ENCODE measurements around the gene GPR37. TPM values are rescaled to one million over a fixed set of nuclear protein-coding genes. Genes with fewer than 3 reads are reported as not detected.

Gene GPR37, protein sequence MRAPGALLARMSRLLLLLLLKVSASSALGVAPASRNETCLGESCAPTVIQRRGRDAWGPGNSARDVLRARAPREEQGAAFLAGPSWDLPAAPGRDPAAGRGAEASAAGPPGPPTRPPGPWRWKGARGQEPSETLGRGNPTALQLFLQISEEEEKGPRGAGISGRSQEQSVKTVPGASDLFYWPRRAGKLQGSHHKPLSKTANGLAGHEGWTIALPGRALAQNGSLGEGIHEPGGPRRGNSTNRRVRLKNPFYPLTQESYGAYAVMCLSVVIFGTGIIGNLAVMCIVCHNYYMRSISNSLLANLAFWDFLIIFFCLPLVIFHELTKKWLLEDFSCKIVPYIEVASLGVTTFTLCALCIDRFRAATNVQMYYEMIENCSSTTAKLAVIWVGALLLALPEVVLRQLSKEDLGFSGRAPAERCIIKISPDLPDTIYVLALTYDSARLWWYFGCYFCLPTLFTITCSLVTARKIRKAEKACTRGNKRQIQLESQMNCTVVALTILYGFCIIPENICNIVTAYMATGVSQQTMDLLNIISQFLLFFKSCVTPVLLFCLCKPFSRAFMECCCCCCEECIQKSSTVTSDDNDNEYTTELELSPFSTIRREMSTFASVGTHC
- 1.2 TPM for total RNA-seq (ENCODE audit: insufficient read depth, low replicate concordance)

DNA sequence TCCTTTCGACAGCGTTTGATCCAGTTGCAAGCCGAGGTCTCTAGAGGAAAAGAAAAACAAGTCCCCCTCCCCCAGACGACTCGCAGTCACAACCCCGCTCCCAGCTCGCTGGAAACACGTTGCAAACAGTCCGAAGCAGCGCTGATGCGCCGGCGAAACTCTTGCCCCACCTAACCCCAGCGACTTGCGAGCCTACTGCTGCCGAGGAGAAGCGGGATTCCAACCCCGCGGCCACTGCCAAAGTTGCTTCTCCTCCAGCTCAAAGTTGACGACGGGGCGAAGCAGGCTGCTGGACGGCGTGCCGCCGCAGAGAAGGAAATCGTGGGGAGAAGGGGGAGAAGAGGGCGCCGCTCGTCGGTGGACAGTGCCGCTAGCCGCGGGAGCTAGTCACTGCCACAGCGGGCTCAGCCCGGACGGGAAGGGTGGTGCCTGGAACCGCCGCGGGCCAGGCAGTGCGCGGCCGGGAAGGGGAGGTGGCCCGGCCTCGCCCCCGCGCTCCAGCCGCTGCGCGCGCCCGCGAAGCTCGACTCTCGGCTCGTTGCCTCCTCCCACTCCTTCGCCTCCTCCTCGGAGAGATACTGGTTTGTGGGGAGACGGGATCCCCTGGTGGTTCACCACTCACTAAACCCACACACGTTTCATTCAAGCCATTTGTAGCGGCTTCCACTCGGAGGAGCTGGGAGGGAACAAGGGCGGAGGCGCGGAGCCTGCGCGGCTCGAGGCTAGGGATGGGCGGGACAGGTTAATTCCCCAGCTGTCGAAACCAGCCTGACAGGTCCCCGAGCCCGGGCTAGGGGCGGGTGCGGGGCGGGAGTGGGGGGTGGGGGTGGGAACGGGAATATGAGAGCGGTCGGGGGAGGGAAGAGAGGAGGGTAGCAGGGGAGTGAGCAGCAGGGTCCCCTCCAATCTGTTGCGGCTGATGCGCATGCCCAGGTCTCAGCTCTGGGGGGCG is at the start of gene GPR37:
Gene GPR37, minus strand, starts transcription at position 392 of the 952 bp plus-strand sequence. CDS start 816 bp downstream, outside the sequence.
- DNase-seq (ENCODE audit: low spot score): peak; percentile 89

DNA sequence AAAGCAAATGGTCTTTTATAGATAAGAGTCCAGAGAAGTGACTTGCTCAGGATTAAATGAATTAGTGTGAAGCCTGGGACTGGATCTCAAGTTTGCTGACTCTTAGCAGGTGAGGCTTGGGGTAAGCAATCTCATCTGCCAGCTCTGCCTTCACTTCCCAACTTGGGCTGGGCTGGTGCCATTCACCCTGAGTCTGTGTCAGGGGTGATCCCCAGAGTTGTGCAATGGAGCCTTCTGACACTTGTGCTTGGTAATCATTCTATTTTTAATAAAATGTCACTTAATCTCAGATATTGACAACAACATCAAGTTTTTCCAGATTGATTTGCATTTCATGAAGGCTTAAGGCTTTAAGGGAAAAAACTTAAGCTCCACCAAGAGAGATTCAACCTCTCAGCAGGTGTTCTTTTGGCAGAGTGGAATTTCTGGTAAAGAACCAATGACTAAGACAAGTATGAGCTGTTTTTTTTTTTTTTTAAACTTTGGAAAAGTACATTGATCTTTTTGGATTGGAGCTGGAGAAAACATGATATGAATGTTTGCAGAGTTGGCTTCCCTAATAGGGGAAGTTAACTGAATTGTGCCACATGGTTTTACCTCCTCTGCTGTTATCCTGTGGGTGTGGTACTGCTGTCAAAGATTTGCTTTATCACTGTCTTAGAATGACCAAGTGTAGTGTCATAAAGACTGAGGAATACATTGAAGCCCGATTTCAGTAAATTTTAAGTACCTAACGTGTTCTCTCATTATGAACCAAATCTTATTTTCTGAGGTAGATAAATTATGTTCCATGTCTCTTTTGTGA is 48.6 kb upstream of the GPR37 start:
- DNase-seq (ENCODE audit: low spot score): no peak

GRCh38 chr7:124812764-124813163 is 47.2 kb upstream of the GPR37 start:
- no peak for DNase-seq (ENCODE audit: low spot score)

- no peak for DNase-seq (ENCODE audit: low spot score)
Measured at GRCh38 chr7:124811341-124811740, 45.7 kb upstream of the GPR37 start.

DNA sequence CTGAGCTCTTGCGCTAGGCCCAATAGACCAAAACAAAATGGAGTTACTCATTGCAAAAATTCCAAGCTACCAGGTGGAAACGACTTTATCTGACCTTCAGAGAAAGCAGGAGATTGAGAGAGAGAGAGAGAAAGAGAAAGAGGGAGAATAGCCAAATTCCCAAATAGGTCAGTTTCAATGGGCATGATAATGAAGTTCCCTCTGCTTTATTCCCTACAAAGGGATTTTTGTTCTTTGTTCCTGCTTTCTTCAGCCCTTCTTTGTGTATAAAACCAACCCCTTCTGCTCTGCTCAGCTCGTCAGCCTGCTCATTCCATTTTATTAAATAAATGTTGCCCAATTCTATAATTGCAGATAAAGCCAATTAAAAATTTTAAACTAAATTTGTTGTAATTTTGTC is 45.0 kb upstream of the GPR37 start:
- no peak for DNase-seq (ENCODE audit: low spot score)

- DNase-seq (ENCODE audit: low spot score): no peak
Measured at GRCh38 chr7:124808206-124808605, 42.6 kb upstream of the GPR37 start.

GRCh38 chr7:124801330-124801895 is 35.8 kb upstream of the GPR37 start:
- no peak for DNase-seq (ENCODE audit: low spot score)

- no peak for DNase-seq (ENCODE audit: low spot score)
Measured at GRCh38 chr7:124800386-124800785, 34.8 kb upstream of the GPR37 start.

GRCh38 chr7:124799448-124799847 is 33.9 kb upstream of the GPR37 start:
- no peak for DNase-seq (ENCODE audit: low spot score)

GRCh38 chr7:124796771-124797170 is 31.2 kb upstream of the GPR37 start:
- DNase-seq (ENCODE audit: low spot score): no peak

DNA sequence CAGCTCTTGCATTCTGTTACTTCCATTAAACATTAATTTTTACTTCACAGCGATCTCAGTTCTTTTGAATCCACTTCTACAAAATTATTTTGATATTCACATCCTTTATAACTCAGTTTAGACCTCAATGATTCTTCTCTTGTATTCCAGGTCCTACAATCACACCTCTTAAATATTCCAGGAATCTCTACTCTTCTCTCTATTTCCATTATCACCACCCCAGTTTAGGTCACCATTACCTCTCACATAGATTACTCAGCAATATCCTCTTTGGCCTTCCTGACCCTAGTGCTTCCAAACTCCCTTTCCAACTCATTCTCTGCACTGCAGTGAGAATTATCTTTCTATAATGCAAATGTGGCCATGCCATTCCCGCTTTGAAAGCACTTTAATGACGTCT is 27.1 kb upstream of the GPR37 start:
- DNase-seq (ENCODE audit: low spot score): no peak

DNA sequence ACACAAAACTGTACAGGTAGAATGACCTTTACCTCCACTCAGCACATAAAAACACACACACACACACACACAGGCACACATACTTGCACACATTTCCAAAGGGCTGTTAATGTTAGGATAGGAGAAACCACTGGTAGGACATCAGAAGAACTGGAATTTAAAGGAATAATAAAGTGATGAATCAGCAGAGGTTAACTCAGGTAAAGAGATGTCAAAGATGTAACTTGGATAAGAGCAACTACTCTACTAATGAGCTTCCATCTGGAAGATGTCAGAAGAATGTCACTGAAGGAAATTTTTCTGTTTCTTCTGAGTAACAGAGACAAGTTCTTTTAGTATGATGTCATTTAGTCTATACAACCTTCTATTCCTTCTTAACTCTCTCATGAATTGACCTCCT is 26.4 kb upstream of the GPR37 start:
- peak; percentile 50 for DNase-seq (ENCODE audit: low spot score)

- DNase-seq (ENCODE audit: low spot score): peak; percentile 9
Measured at GRCh38 chr7:124791426-124791825, 25.8 kb upstream of the GPR37 start.

- DNase-seq (ENCODE audit: low spot score): peak; percentile 30
Measured at GRCh38 chr7:124790645-124791044, 25.1 kb upstream of the GPR37 start.

DNA sequence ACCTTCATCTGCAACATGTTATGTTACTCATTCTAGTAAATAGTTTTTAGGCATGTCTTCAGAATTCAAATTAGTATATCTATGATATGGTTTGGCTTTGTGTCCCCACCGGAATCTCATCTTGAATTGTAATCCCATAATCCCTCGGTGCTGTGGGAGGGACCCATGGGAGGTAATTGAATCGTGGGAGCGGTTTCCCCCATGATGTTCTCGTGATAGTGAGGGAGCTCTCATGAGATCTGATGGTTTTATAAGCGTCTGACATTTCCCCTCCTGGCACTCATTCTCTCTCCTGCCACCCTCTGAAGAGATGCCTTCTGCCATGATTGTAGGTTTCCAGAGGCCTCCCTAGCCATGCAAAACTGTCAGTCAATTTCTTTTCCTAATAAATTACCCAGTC is 20.4 kb upstream of the GPR37 start:
- no peak for DNase-seq (ENCODE audit: low spot score)

DNA sequence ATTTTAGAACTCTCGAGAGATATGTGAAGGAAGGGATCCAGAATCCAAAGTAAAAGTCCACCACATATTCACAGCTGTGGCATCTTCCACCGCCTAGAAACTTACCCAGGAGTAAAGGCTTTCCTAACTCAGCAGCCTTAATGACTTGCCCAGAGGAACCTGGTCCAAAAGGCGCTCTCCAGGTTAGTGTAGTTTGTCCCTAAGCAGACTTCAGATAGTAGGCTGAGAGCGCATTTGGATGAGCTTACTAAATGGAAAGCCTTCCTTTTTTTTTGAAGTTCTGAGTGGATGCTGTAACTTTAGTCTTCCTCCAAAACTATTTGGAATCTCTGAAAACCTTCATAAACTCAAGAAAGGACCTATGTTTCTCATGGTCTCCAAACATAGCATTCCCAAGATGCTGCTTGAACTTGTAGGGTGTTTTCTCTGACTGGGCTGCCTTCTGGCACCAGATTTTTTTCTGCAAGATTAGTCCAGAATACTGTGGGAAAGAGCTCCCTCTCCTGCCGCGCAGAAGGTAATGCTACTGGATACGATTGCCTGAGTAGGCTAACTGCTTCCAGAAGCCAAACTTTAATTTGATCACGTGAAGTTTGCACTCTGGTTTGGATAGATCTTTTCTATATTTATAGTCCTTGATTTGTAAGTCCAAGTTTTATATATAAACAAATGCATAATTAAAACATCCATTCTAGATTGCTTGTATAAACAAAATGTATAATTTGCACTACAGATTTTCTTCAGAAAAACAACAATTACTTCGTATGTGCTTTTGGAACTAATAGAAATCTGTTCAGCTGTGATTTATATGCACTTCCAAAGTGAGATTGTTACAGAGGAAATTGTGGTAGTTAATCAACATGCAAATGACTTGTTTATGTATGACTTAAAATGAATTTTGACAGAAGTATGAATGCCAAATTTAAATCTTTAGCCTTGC is 19.6 kb upstream of the GPR37 start:
- DNase-seq (ENCODE audit: low spot score): peak; percentile 78

DNA sequence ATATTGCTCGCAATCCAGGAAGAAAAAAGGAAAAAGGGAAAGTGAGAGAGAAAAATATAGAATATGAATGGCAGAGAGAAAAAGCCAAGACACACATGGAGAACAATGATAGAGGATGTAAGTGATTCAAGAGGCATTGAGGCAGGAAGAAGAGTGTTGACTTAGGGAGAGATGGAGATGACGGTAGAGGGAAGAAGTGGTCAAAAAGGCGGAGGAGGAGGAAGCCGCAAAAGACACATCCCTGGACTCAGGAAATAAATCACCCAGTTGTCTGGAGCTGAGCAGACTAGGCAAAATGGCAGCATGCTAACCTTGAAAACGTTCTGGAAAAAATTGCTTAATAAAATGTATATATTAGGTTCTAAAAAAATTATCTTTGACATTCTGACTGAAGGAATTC is 17.7 kb upstream of the GPR37 start:
- no peak for DNase-seq (ENCODE audit: low spot score)

DNA sequence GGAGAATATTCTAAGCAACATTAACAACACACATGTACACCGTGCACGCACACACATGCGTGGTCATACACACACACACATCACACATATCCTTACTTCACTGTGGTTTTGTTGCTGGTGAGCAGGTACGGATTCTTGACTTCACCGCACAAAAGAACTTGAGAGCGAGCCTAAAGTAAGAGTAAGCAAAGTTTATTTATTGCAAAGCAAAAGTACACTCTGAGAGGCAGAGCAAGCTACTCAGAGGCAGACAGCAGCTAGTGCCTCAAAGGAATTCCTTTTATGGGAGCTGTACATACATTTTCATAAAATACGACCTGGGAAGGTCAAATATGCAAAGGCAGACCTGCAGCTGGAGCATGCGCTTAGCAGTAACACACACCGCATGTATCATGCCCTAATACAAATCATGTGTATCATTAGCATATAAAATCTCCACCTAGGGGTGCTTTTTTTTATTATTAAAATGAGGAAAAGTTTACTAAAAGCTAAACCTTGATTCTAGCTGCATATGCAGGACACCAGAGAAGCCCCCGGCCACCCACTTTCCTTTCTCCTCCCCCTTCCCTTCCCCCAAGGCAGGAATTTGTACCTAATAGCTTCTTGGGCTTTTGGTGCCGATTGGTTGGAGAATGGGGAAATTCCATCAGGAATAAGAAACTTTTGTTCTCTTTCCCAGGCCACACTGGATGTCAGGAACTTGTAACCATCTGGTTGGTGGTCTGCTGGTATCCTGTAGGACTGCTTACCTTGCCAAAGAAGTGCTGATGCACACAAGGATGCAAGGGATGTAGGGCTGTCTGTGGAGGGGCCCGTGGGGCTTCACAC is 16.5 kb upstream of the GPR37 start:
- DNase-seq (ENCODE audit: low spot score): peak; percentile 55

DNA sequence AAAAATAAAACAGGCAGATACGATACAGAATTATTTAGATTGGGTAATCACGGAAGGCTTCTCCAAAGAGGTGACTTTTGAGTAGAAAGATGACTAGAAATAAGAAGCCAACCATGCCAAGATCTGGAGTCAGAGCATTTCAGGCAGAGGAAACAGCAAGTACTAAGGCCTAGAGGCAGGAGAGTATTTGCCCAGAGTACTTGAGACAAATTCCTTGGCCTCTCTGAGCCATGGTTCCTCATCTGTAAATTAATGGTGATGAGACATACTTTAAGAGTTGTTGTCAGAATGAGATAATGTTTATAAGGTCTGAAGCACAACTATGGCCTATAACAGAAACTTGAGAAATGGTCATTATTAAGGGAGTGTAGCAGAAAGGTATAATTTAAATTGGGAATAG is 15.8 kb upstream of the GPR37 start:
- no peak for DNase-seq (ENCODE audit: low spot score)

All from umbilical cord (tissue), 2 donors.